NCI-H1417 (cell line): ENCODE measurements around the gene MYO1C.

ENCODE experiments used
- DNase-seq, 3 experiments: peaks; one replicate each; lab custom pipeline; 2025; lab: John Stamatoyannopoulos, UW

Gene MYO1C

DNA sequence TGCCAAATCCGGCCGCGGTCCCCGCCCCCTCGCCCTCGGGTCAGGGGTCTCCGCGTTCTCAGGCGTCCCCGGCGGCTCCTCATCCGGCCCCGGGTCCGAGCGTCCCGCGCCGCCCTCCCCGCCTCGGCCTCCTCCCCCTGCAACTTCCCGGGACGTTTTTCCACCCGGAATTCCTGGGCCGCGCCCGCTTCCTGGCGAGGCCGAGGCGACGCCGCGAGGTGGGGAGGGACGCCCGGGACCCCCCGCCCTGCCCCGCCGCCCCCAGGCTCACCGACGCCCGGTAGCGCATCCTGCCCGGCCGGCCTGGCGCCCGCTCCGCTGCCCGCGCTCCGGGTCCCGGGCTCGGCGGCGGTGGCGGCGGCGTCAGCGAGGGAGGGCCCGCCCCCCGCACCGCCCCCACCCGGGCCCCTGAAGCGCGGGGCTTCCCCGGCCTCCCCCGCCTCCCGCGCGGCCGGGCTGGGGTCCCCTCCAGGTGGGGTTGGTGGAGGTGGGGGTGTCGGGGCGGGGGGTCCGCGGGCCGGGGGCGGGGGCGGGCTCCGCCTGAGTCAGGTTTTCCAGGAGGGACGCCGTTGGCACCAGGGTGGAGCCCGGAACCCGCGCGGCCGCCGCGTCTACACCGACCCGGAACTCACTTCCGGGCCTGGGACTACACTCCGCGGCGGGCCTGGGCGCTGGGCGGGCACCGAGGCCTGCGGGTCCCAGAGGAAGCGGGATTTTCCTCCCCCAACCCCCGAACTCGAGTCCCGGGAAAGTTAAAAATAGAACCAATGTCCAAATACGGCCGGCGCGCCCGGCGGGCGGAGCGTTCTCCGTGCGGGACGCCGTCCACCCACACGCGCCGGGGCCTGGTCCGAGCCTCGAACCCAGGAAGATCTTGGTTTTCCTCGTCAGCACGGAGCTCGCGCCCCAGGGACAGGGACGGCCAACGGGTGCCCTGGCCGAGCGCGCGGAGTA, 6.8 kb downstream of the MYO1C start:
- DNase-seq: peak in 1 of 3 experiments; percentile 10

DNA sequence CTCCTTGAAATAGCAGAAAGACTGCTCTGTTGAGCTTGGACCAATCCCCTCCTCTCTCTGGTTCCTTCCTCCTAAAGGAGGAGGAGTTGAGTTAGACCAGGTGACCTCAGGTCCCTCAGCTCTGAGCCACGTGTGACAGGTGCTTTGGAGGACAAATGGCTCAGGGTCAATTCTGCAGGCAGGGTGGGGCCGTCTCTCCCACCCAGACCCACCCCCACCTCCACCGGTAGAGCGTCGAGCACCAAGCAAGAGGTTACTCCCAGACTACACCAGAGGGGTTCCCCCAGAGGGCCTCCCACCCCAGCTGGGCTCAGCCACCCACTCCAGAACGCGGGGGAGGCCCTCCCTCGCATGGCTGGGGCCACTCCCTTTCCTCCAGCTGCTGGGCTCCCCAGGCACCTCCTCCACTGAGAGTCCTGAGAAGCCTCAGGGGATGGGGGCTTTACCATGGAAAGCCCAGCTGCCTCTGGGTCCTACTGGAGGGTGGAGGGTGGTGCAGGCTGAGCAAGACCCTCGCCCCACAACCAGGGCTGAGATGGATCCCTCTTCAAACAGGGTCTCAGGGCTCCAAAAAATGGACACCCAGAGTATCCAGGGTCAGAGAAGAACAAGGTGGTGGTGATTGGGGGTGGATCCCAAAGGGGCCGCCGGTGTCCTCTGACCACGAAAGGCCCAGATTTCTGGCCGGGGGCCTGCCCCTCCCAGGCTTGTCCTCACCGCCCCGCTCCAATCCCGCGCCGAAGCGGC, 7.6 kb downstream of the MYO1C start:
- peak; percentile 19 to 69 (median 43) for DNase-seq

GRCh38 chr17:1484060-1484535, 8.4 kb downstream of the MYO1C start:
- no peak for DNase-seq

DNA sequence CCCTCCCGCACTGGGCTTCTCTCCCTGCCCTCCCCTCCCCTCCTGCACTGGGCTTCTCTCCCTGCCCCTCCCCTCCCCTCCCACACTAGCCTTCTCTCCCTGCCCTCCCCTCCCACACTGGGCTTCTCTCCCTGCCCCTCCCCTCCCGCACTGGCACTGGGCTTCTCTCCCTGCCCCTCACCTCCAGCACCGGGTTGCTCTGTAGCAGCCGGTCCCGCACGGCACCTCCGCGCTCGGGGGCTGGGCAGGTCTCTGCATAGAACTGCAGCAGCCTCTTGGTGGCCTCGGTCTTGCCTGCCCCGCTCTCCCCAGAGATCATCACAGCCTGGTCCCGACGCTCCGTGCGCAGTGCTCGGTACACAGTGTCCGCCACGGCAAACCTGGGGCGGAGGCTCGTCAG, 9.8 kb downstream of the MYO1C start:
- DNase-seq: no peak

DNA sequence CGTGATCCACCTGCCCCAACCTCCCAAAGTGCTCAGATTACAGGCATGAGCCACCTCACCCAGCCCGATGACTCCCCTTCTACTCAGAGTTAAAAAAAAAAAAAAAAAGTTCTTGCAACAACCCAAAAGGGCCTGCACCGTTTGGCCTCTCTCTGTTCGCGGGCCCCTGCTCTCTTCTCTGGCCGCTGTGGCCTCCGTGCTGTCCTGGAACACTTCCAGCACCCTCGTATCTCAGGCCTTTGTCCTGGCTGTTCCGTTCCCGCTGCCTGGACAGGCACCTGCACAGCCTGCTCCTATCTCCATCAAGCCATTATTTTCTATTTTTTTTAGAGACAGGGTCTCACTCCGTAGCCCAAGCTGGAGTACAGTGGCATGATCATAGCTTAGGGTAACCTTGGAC, 10.8 kb downstream of the MYO1C start:
- no peak for DNase-seq

DNA sequence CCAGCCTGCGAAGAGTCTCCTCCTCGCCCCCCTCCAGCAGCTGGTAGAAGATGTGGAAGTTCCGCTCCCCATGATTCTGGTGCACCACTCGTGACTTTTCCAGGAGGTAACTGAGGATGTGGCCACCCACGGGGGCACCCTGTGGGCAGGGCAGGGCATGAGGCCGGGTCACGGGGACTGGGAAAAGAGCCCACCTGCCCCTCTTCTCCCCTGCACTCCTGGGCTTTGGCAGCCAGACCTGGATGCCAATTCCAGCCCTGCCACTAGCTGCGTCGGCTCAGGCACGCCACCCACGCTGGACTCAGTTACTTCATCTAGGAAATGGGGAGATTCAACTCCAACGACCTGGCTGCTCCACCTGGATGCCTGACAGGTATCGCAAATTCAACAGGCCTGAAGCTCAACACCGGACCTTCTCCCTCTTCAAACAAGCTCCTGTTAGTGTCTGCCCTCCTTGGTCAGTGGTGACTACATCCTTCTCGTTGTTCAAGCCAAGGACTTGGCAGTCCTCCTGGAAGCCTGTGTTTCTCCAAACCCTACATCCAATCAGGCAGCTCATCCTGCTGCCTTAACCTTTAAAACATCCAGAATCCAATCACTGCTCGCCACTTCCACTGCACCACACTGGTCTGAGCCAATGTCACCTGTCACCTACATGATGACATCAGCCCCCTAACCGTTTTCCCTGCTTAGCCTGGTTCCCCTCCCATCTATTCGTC, 11.6 kb downstream of the MYO1C start:
- no peak for DNase-seq

GRCh38 chr17:1478418-1478817, 14.1 kb downstream of the MYO1C start:
- no peak for DNase-seq

DNA sequence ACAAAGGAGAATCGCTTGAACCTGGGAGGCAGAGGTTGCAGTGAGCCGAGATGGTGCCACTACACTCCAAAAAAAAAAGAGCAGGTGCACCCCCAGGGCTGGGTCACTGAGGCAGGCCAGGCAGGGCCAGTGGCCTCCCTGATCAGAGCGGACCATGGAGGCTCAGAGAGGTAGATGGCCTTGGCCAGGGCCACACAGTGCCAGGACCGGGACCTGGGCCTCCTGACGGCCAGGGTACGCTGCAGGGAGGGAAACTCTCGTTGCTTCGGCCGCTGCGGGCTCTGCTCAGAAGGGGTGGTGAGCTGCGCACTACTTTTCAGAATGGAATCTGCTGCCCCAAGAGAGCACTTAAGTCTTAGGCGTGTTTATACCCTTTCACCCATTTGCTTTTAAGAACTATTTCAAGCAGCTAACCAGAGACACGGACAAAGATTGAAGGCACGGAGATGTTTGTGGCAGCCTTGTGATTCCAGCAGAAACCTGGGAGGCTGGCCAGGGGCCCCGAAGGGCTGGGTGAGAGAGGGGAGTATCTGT, 17.1 kb downstream of the MYO1C start:
- no peak for DNase-seq

DNA sequence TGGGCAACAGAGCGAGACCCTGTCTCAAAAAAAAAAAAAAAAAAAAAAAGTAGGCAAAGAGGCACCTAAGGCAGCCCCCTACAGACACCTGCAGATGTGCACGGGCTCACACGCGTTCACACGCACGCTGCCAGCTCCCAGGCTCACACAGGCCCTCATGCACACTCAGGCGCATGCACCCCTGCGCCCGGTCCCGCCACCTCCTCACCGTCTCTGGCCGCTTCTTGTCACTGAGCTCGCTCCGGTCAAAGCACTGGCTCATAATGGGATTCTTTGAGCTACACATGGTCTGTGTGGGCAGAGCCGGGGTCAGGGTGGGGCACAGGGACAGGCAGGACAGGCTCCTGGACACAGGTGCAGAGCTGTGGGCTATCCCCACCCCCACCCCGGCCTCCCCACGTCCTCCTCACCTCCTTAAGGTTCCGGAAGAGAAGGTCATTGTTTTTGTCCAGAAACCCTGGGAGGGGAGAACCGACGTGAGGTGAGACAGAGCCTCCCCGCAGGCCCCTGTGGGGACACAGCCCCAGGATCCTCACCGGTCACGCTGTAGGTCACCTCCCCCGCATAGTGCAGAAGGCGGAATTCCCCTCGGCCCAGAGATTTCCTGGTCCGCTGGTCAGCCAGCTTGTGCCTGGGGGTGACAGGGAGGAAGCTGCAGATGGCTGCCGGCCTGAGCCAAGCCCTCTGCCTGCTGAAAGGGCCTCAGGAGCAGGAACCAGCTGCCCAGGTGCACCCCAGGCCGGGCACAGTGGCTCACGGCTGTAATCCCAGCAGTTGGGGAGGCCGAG, 17.9 kb downstream of the MYO1C start:
- no peak for DNase-seq

DNA sequence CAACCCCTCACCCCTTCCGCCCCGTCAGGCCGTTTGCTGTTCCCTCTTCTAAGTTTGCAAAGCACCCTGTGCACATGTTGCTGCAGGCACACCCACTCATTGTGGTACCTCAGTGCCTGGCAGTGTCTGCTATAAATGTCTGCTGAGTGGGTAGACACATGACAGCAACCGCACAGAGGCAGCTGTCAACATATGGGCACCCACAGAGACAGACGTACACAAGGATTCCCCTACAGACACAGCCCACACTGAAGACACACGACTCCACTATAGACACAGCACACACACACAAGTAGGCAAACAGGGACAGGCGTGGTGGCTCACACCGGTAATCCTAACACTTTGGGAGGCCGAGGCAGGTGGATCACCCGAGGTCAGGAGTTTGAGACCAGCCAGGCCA, 18.6 kb downstream of the MYO1C start:
- no peak for DNase-seq

- DNase-seq: no peak
These were observed 19.3 kb downstream of the MYO1C start for GRCh38 chr17:1473170-1473569.

GRCh38 chr17:1471911-1472821, 20.3 kb downstream of the MYO1C start:
- no peak for DNase-seq

DNA sequence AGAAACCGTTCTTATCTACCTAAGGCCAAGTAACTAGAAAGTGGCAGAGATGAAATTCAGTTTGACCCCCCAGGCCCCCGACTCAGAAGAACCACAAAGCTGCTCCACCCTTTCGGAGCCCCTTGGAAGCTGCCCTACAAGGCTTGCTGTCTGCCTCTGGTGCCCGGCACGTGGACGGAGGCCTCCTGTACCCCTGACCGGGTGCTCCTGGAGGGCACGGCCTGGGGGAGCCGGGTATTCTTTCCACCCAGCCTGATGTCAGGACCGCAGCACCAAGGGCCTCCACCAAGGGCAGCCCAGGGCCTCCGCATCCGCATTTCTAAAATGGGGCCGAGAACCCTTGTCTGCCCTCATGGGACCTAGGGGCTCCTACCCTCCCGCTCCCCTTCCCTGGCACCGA, 21.0 kb downstream of the MYO1C start:
- DNase-seq: no peak

- no peak for DNase-seq
These were observed 21.6 kb downstream of the MYO1C start for GRCh38 chr17:1470755-1471462.

GRCh38 chr17:1470071-1470754, 22.3 kb downstream of the MYO1C start:
- DNase-seq: no peak

- no peak for DNase-seq
These were observed 23.1 kb downstream of the MYO1C start for GRCh38 chr17:1469231-1469852.

DNA sequence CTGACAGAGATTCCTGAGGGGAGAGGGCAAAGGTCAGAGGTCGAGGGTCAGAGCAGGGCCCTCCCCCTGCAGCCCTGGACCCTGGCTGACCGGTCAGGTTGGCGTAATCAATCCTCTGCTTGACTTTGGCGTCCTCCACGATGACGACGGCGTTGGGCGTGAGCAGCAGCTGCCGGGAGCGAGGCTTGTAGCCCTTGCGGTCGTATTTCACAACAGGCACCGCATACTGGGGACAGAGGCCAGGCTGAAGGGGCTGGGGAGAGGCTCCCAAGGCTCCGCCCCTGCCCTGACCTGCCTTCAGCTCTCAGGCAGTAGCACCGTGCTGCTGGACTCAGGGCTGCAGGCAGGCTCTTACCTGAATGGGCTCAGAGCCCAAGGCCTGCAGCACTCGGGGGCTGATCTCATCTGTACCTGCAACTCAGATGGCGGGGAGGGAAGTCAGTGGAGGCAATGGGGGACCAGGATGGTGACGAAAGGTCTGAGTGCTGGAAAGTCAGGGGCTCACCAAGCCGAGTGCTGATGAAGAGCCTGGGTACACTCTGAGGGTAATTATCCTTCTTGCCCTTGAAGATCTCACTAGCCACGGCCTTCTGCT, 24.5 kb downstream of the MYO1C start:
- DNase-seq: no peak

DNA sequence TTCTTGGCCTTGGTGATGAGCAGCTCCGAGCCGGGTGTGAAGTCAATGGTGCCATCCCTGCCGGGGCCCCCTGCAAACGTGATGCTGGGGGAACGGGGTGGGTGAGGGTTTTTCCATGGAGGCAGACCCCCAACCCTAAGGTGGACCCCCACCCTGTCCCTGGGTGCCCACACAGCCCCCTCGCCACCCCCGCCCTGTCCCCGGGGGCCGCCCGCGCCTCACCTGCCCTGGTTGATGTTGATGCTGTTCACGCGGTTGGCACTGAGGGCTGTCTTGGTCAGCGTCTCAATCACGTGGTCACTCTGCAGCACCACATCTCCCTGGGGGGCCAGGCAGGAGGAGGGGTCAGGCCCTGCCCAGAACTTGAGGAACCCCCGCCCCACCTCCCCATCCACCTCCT, 25.2 kb downstream of the MYO1C start:
- DNase-seq: no peak
